GM12878 (cell line): ENCODE measurements around the gene YDJC. TPM values are rescaled to one million over a fixed set of nuclear protein-coding genes. Genes with fewer than 3 reads are reported as not detected.

Source experiments
- ATAC-seq: fragments of 200-7000 bp; cut with Tn5 transposase; 3 replicates; pipeline ENCODE4 v1.9.1; 2020; ENCODE audit warnings: mild to moderate bottlenecking, moderate library complexity
- BruUV-seq: library from RNA; stranded (reverse); fragments of 400-500 nt; replicated peaks from 2 replicates; lab custom pipeline; 2021; lab: Mats Ljungman, UMichigan
- CTCF ChIA-PET: fragments of 300-600 bp; sonication (Branson Sonifier 250); formaldehyde crosslinking; extraction: SDS; loops from one replicate; lab custom pipeline; 2021; ENCODE audit warnings: inconsistent platforms; lab: Yijun Ruan, JAX
- POLR2A ChIA-PET: fragments of 350-600 bp; formaldehyde crosslinking; extraction: SDS; loops from one replicate; lab custom pipeline; 2021; ENCODE audit warnings: inconsistent platforms; lab: Charles Lee
- RAD21 ChIA-PET: fragments of 300-600 bp; sonication (Branson Sonifier 250); formaldehyde crosslinking; loops from one replicate; lab custom pipeline; 2023; ENCODE audit warnings: antibody characterized with exemption; ENCODE audit not compliant: unreplicated experiment; lab: Charles Lee
- SMC1A ChIA-PET: fragments of 300-600 bp; sonication (Branson Sonifier 250); formaldehyde crosslinking; loops from one replicate; lab custom pipeline; 2023; ENCODE audit not compliant: unreplicated experiment, uncharacterized antibody; lab: Charles Lee
- DNase-seq: peaks from one replicate; pipeline ENCODE4 v3.0.0-alpha.2; 2011; ENCODE audit warnings: low read depth, low spot score
- FAIRE-seq: peaks from 3 replicates; lab custom pipeline; 2011; peaks lifted over from hg19 to GRCh38; lab: Jason Lieb, UNC
- H2AFZ ChIP-seq: 2 replicates; pipeline ENCODE4 v1.6.0; 2011; ENCODE audit warnings: low read depth, low read length, control low read depth; ENCODE audit not compliant: control insufficient read depth
- H3K27ac ChIP-seq: 2 replicates; pipeline ENCODE4 v1.5.1; 2011; ENCODE audit warnings: control low read depth; ENCODE audit not compliant: control insufficient read depth, insufficient read depth
- H3K27me3 ChIP-seq, 2 experiments: replicated peaks in 1 of 2; 2 replicates each; pipeline versions ENCODE4 v1.6.0 to v1.6.1; 2011; ENCODE audit warnings: low read length in 1 of 2; ENCODE audit not compliant: control insufficient read depth in 2 of 2, insufficient read depth in 2 of 2
- H3K36me3 ChIP-seq, 2 experiments: 2 replicates each; pipeline ENCODE4 v1.5.1; 2011; ENCODE audit warnings: low read length in 1 of 2; ENCODE audit not compliant: control insufficient read depth in 2 of 2, insufficient read depth in 2 of 2
- H3K4me1 ChIP-seq: 2 replicates; pipeline ENCODE4 v1.6.1; 2011; ENCODE audit warnings: mild to moderate bottlenecking, low read length, moderate library complexity, mixed read lengths; ENCODE audit not compliant: control insufficient read depth, insufficient read depth
- H3K4me2 ChIP-seq: 2 replicates; pipeline ENCODE4 v1.6.0; 2011; ENCODE audit warnings: control low read depth; ENCODE audit not compliant: control insufficient read depth, insufficient read depth
- H3K4me3 ChIP-seq: fragments of 200-600 bp; sonication (generic); 2 replicates; pipeline ENCODE4 v1.5.1; 2016
- H3K79me2 ChIP-seq: 2 replicates; pipeline ENCODE4 v1.6.0; 2011; ENCODE audit warnings: low read length; ENCODE audit not compliant: control insufficient read depth, insufficient read depth
- H3K9ac ChIP-seq: 2 replicates; pipeline ENCODE4 v1.8.0; 2011; ENCODE audit warnings: low read length, control low read depth, mixed read lengths; ENCODE audit not compliant: control insufficient read depth, insufficient read depth
- H3K9me3 ChIP-seq: replicated peaks from 3 replicates; pipeline ENCODE4 v1.5.1; 2011; ENCODE audit warnings: mild to moderate bottlenecking, low read length; ENCODE audit not compliant: control insufficient read depth, insufficient read depth
- H4K20me1 ChIP-seq: 2 replicates; pipeline ENCODE4 v1.6.0; 2011; ENCODE audit not compliant: control insufficient read depth, insufficient read depth
- ATF3 ChIP-seq: IDR thresholded peaks from 2 replicates; pipeline ENCODE4 v1.6.1; 2011; ENCODE audit warnings: low read depth, mild to moderate bottlenecking, low read length, moderate library complexity, borderline replicate concordance; ENCODE audit errors: extremely low read depth
- ATF7 ChIP-seq: fragments of 450-650 bp; IDR thresholded peaks from 2 replicates; pipeline ENCODE4 v1.6.1; 2016; ENCODE audit warnings: low read depth, mild to moderate bottlenecking
- BHLHE40 ChIP-seq, 2 experiments: fragments of 450-650 bp in 1 of 2; IDR thresholded peaks; 2 replicates each; pipeline ENCODE4 v1.6.1; 2011 to 2017; ENCODE audit warnings: low read depth in 2 of 2, borderline replicate concordance in 1 of 2, improper control_type of control experiment in 1 of 2, low read length in 1 of 2, mild to moderate bottlenecking in 1 of 2
- CREB1 ChIP-seq: IDR thresholded peaks from 2 replicates; pipeline ENCODE4 v1.6.1; 2012; ENCODE audit warnings: low read depth, mild to moderate bottlenecking, inconsistent platforms
- GATAD2B ChIP-seq: fragments of 450-650 bp; conservative IDR thresholded peaks from 2 replicates; pipeline ENCODE4 v1.6.1; 2017; ENCODE audit warnings: low read depth, mild to moderate bottlenecking, moderate library complexity
- JUND ChIP-seq: IDR thresholded peaks from 2 replicates; pipeline ENCODE4 v1.6.1; 2012; ENCODE audit warnings: low read depth, mild to moderate bottlenecking, low read length, improper control_type of control experiment, moderate library complexity
- KDM1A ChIP-seq: fragments of 200-600 bp; sonication (generic); IDR thresholded peaks from 2 replicates; pipeline ENCODE4 v1.6.1; 2016; ENCODE audit warnings: borderline replicate concordance
- MTA2 ChIP-seq: fragments of 450-650 bp; IDR thresholded peaks from 2 replicates; pipeline ENCODE4 v1.6.1; 2016; ENCODE audit warnings: low read depth, mild to moderate bottlenecking, moderate library complexity
- MYC ChIP-seq: IDR thresholded peaks from 2 replicates; pipeline ENCODE4 v1.6.1; 2011; ENCODE audit warnings: mild to moderate bottlenecking, low read length, moderate library complexity, inconsistent platforms; ENCODE audit not compliant: insufficient read depth, insufficient replicate concordance, insufficient read length, severe bottlenecking
- POLR2AphosphoS2 ChIP-seq: IDR thresholded peaks from 2 replicates; pipeline ENCODE4 v1.6.1; 2011; ENCODE audit warnings: low read depth, mild to moderate bottlenecking, low read length, improper control_type of control experiment, moderate library complexity
- SIN3A ChIP-seq: IDR thresholded peaks from 2 replicates; pipeline ENCODE4 v1.6.1; 2012; ENCODE audit warnings: low read depth, low read length, improper control_type of control experiment
- SP1 ChIP-seq: IDR thresholded peaks from one replicate; pipeline ENCODE4 v1.6.1; 2011; ENCODE audit warnings: low read depth, low read length
- ZBTB11 ChIP-seq: fragments of 450-650 bp; formaldehyde crosslinking; IDR thresholded peaks from 2 replicates; pipeline ENCODE4 v1.5.0; 2022; ENCODE audit warnings: mild to moderate bottlenecking, missing genetic modification characterization
- WGBS: methylation state at CpG from one replicate; pipeline ENCODE4 v1.1.6; 2016; ENCODE audit warnings: low lambda C conversion rate; ENCODE audit not compliant: insufficient replicate concordance, insufficient coverage; ENCODE audit errors: missing lambda C conversion rate; 5-methylcytosine and 5-hydroxymethylcytosine counted together
- in situ Hi-C: fragments of 300-500 bp; cut with MboI; formaldehyde crosslinking; loops from 9 replicates; pipeline ENCODE4 v1.14.3; 2018; ENCODE audit warnings: mixed read lengths
- intact Hi-C: fragments of 100-400 bp; cut with micrococcal nuclease; formaldehyde crosslinking; loops from one replicate; pipeline ENCODE4 v1.14.2; 2022; ENCODE audit not compliant: unreplicated experiment
- polyA plus RNA-seq, 11 experiments: library from polyadenylated mRNA; depleted of rRNA in 4 of 11; unstranded in 6 of 11; stranded (reverse) in 5 of 11; fragments of >200 nt; fragmentation: Nextera tagmentation in 4 of 11; fragmentation: Illumina TruSeq in 1 of 11; extraction: Ambion mirVana in 4 of 11; extraction: Trizol in 1 of 11; gene quantifications; 1 replicate in 1 of 11; 2 replicates in 10 of 11; pipeline versions ENCODE4 v1.2.1 to v1.2.3, GENCODE V29; 2011 to 2016; ENCODE audit warnings: inconsistent platforms in 2 of 11, missing spikeins in 2 of 11, low read depth in 1 of 11
- total RNA-seq, 4 experiments: library from RNA; depleted of rRNA in 3 of 4; stranded (reverse); fragments of >200 nt in 3 of 4; fragmentation: Illumina TruSeq in 1 of 4; extraction: Trizol in 1 of 4; gene quantifications; 2 replicates each; pipeline versions ENCODE4 v1.2.1 to v1.2.3, GENCODE V29; 2013 to 2021

YDJC gene
- total and polyA plus RNA-seq, 10 of the 15 experiments (the other 5 are each of a cell fraction or from before 2014, with no cell fraction given), result 1.00 to 77.6 (median 38.4) TPM

GRCh38 chr22:21634844-21635243 lies 5.0 kb upstream of the YDJC start:
- CTCF ChIA-PET, result interaction anchor here (0.5 to 3.7 kb wide), 2 partner anchors 12 to 71 kb away, joined by 3 to 25 read pairs; no protein-coding TSS in a partner anchor
- RAD21 ChIA-PET, result interaction anchor here (1.4 kb wide), 1 partner anchor 12 kb away, joined by 4 read pairs; no protein-coding TSS in a partner anchor
- H3K27me3 ChIP-seq, result no peaks in the 10 kb centered on the region
- no peak for ATAC-seq
- no TSS peak for BruUV-seq
- intact Hi-C loops, result no loop called here
- no peaks in the 10 kb centered on the region for H4K20me1 ChIP-seq
- WGBS, result 74% methylated on average over 19 of the region's 19 CpGs
- no peaks in the 10 kb centered on the region for H3K9me3 ChIP-seq
- no peak overlapping the region for H3K27ac ChIP-seq
- H3K4me3 ChIP-seq, result no peak overlapping the region
- no peaks in the 10 kb centered on the region for H3K4me1 ChIP-seq
- H3K36me3 ChIP-seq, result no peaks in the 10 kb centered on the region
- FAIRE-seq, result no peak
- H3K9ac ChIP-seq, result no peak overlapping the region
- no peak for DNase-seq
- TF ChIP-seq KDM1A, result no peak
- no peak for TF ChIP-seq BHLHE40 (IDR thresholded peaks at IDR 0.05; ENCODE audit: borderline replicate concordance in 1 of 2, low read depth in 2 of 2, low read length in 1 of 2)
- no peak for TF ChIP-seq MYC
- no peak for TF ChIP-seq SIN3A
- TF ChIP-seq MTA2, result no peak
- TF ChIP-seq ATF7, result no peak
- TF ChIP-seq JUND, result no peak
- POLR2A ChIA-PET, result no interaction called here
- SMC1A ChIA-PET, result interaction anchor here (0.6 kb wide), 1 partner anchor 838 kb away, joined by 3 read pairs; no protein-coding TSS in a partner anchor
- H3K4me2 ChIP-seq, result no peak overlapping the region
- in situ Hi-C loops, result no loop called here
- peaks cover under 1% of the 10 kb centered on the region; the same call in 1 of the 2 replicates for H3K79me2 ChIP-seq
- no peak overlapping the region for H2AFZ ChIP-seq

- intact Hi-C loops, result no loop called here
- Histone ChIP-seq H3K9ac (no peak overlapping the region), H2AFZ (no peak overlapping the region), H3K27me3 (no peaks in the 10 kb centered on the region), H3K36me3 (no peaks in the 10 kb centered on the region), H4K20me1 (no peaks in the 10 kb centered on the region), H3K27ac (no peak overlapping the region), H3K9me3 (no peaks in the 10 kb centered on the region), H3K4me2 (no peak overlapping the region), H3K4me3 (no peak overlapping the region), H3K79me2 (peaks cover 8% of the 10 kb centered on the region), H3K4me1 (peaks cover 1% of the 10 kb centered on the region; the same call in 1 of the 2 replicates)
- ChIA-PET CTCF (interaction anchor here (0.5 kb wide), 1 partner anchor 70 kb away, joined by 3 read pairs; no protein-coding TSS in a partner anchor), POLR2A (no interaction called here), RAD21 (no interaction called here), SMC1A (no interaction called here)
- in situ Hi-C loops, result no loop called here
- WGBS, result 79% methylated on average over 11 of the region's 16 CpGs
- no peak for FAIRE-seq
- DNase-seq, result no peak
- no peak for ATAC-seq
- no TSS peak for BruUV-seq
- TF ChIP-seq ZBTB11 (no peak), POLR2AphosphoS2 (no peak), GATAD2B (no peak), ATF3 (no peak), CREB1 (no peak), SP1 (no peak)
Measured at GRCh38 chr22:21634081-21634480, 4.3 kb upstream of the YDJC start.
